ENCODE data around the gene TMBIM6.

The TMBIM6 gene

GRCh38 chr12:49800421-49801140 is 59.2 kb downstream of the TMBIM6 start:
- no peak for DNase-seq

DNA sequence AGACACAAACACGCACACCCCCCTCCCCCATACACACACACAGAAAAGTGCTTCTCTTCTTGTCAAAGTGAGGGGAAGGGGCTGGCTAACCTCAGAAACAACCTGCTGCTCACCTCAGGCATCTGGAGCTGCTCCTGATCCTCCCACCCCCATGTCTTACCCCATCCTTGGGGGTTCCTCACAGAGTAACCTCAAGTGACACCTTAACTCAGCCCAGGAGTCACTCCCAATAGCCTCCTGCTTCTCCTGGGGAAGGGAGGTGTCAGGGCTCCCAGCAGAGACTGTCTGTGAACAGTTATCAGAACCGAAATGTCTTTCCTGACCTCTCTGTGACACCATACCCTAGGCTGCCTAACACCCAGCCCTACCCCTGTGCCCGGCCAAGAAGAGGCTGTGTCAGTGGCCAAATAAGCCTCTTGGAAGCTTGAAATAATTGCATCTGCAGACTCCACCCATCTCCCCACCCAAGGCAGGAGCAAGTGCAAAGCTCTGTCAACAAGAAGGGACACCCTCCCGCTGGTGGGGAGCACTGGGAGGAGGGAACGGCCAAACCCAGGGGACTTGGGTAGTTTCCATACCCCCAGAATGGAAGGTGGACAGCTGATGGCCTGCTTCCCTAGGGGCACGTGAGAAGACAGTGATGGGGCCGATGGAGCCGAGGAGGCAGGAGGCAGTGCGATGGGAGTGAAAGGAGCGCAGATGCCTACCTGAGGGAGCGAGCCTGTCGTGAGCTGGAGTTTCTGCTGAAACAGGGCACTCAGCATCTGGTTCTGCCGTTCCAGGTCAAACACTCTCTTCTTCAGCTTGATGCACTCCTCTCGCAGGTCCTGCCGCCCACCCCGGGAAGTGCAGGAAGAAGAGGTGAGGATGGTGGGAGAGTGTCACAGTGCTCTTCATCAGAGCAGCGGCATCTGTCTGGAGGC is 60.0 kb downstream of the TMBIM6 start:
- no peak for DNase-seq

GRCh38 chr12:49803693-49804450 is 62.5 kb downstream of the TMBIM6 start:
- no peak for DNase-seq

- DNase-seq = no peak
Measured at GRCh38 chr12:49804821-49805220, 63.5 kb downstream of the TMBIM6 start.

- DNase-seq = no peak
Measured at GRCh38 chr12:49805409-49805808, 64.1 kb downstream of the TMBIM6 start.

GRCh38 chr12:49806321-49806813 is 65.0 kb downstream of the TMBIM6 start:
- DNase-seq = no peak

DNA sequence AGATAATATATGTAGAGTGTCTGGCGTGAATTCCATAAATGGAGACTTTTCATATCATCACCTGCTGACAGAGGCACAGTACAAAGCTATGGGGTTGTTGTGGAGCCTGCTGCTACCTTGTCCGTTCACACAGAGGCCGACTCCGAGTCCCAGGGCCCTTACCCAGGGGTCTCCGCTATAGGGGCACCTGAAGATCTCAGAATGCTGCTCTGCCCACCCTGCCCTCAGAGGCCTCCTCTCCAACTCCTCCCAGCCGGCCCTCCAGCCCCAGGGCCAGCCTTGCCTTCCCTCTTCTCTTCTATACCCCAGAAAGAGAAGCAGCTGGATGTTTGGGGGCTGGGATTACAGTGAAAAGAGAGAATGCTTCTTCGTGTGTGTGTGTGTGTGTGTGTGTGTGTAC is 65.5 kb downstream of the TMBIM6 start:
- DNase-seq = no peak

- DNase-seq = no peak
Measured at GRCh38 chr12:49807991-49808580, 66.7 kb downstream of the TMBIM6 start.

DNA sequence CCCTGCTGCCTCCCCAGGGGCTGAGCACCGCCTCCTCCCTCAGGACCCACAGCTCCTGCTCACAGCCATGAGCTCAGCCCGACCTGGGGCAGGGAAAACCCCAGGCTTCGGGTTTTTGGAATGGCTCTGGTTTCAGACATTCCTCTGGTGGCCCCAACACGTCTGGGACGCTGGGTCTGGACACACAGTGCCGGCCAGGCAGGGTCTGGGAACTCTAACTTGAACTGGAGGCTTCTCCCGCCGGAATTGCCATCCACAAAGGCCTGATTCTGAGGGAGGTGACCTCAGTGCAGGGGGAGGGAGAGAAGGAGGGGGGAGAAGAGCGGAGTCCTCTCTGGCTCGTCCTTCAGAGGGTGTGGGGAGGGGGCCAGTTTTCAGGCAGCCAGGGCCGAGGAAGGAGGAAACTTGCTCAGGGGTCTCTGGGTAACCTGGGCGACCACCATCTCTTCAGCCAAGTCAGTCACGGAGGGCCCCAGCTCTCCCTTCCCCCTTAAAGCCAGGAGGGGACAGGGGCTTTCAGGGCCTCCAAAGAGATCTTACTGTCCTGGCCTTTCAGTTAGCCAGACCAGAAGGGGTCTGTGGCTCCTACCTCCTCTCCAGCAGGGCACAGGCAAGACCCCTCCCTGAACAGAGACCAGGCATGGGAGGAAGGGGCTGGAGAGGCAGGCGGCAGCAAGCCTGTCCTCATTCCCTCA is 67.5 kb downstream of the TMBIM6 start:
- no peak for DNase-seq

GRCh38 chr12:49809381-49809905 is 68.1 kb downstream of the TMBIM6 start:
- DNase-seq = no peak

- DNase-seq = no peak
Measured at GRCh38 chr12:49809906-49810389, 68.6 kb downstream of the TMBIM6 start.

GRCh38 chr12:49811136-49811535 is 69.8 kb downstream of the TMBIM6 start:
- no peak for DNase-seq

GRCh38 chr12:49811961-49812401 is 70.6 kb downstream of the TMBIM6 start:
- no peak for DNase-seq

- DNase-seq = no peak
Measured at GRCh38 chr12:49813131-49813530, 71.8 kb downstream of the TMBIM6 start.
